GM10847 (cell line): ENCODE results near the gene TUFT1.

Experiments
- POLR2A ChIP-seq: IDR thresholded peaks from 2 replicates; pipeline ENCODE4 v1.6.1; 2011; ENCODE audit not compliant: insufficient read length; ENCODE audit errors: extremely low read depth

Gene TUFT1

DNA sequence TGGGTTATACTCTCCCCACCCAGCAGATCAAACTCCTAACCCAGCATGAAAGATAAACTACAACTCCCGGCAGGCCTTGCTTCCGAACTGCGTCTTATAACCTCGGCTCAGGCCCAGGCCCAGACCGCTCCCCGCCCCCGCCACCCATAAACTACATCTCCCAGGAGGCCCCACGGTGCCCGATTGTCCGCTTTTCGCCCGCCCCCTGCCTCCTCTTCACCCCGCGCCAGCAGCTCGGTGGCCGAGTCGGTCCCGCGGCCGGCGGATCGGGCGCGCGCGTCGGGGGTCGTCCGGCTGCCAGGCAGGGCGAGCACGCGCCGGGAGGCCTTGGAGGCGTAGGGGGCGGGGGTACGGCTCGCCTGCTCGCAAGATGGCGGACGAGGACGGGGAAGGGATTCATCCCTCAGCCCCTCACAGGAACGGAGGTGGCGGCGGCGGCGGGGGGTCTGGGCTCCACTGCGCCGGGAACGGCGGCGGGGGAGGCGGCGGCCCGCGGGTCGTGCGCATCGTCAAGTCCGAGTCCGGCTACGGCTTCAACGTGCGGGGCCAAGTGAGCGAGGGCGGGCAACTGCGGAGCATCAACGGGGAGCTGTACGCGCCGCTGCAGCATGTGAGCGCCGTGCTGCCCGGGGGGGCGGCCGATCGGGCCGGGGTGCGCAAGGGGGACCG lies 71.9 kb downstream of the TUFT1 start, which contains the start of gene SNX27:
TSS of gene SNX27 (plus strand) at position 219 of the 669 bp plus-strand sequence. CDS start at position 371, 152 bp downstream.
- TF ChIP-seq POLR2A = peak; percentile 50

DNA sequence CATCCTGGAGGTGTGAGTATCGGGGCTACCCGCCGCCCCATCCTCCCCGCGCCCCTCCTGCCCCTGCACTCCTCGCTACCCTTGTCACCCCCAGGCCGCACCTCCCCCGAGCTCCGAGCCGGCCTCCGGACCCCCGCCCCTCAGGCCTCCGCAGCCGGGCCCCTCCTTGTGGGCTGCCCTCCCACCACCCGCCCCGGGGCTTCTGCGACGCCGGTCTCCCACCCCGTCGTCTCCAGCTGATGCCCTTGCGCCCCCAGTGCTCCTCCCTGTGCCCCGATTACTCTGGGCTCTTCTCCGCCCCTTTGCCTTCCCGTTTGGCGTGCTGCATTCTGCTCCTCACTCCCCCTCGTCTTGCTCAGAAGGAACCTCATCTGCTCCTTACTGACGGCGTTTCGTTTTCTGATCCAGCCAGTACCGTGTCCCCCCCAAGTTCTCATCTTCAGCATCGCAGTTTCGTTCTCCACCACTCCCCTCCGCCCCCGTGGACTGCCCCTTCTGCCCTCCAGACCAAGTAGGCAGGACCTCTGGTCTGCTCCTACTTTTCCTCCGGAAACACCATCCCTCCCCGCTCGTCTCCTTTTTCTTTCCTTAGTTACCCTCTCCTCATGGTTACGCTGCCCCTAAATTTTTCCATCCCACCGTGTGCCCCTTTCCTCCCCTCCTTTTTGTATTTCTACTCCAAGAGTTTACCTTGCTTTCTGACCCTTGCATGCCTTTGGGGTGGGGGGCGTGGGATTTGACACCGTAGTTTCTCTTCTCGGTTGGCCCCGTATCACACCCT lies 72.6 kb downstream of the TUFT1 start:
- TF ChIP-seq POLR2A = no peak

DNA sequence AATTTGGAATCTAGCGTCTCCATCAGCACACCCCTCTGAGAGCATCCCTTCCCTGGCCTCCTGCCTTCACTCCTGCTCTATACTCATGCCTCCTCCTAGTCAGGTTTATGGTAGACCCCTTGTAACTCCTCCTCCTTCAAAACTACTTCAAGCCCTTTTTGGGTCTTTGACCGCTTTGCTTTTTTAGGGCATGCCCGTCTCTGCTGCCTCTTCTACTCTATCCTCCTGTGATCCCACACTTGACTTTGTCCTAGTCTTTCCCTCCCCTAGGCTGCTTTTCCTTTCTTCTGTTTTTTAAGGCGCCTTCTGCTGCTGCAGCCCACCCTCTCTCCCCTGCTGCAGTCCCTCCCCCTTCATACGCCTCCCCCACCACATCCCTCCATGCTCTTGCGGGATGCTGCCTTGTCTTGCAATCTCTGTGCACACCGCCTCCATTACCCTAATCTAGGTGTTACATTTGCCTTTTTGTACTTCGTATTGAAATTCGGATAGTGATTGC lies 73.2 kb downstream of the TUFT1 start:
- TF ChIP-seq POLR2A = no peak

DNA sequence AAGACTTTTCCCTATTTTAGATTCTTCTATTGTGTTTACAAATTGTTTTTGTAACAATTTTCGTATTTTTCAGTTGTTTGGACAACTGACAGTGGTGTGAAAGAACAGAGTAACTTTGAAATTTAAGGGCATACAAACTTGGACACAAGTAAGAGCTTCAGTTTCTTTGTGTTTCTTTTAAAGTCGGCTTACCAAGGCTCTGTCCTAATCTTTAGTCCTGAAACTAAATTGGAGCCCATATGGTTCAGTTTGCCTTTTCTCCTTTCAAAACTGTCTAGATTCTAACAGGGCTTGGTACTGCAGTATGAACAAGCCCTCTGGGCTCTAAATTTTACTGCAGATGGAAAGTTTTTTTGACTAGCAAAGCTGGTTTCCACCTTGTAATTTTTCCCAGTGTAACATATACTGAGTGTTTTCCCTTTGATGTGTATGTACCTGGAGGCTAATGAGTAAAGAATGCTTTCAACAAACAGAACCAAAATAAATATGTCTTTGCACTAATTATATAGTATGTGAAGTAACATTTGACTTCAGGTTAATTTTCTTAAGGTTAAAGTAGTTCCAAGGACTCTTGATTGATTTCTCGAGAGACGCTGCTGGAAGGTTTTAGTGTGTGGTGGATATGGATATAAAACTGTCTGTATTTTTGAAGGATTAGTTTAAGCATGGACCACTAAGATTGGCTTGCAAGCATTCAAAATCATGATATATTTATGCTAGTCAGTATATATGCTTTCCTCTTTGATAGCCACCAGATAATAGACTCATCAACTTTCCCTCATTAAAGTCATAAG lies 75.8 kb downstream of the TUFT1 start:
- TF ChIP-seq POLR2A = no peak

DNA sequence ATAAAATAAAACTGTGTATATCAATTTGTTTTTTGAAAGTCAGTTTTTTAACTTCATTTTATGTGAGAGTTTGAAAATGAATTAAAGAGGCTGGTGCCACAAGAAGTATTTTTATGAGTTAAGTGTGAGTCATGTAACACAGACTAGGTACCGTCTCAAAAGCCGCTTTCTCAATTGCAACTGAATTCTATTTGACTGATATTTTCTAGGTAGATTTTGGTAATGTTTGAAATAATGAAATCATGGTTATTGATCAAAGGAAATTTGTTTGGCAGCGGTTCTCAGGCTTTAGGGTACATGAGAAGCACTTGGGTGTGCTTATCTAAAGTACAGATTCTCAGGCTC lies 76.4 kb downstream of the TUFT1 start:
- TF ChIP-seq POLR2A = no peak

DNA sequence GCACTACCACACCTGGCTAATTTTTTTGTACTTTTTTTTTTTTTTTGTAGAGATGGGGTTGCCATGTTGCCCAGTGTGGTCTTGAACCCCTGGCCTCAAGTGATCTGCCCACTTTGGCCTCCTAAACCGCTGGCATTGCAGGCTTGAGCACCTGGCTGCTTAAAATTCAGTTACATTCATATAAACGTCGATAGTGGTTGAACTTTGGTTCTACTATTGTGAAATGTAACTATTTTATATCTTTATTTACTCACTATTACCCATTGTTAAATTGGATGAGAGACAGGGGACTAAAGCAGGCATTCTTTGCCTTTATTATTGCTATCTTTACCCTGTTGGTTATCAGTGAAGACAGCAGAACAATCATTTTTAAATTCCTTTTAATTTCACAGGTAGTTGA lies 77.9 kb downstream of the TUFT1 start:
- TF ChIP-seq POLR2A = no peak

DNA sequence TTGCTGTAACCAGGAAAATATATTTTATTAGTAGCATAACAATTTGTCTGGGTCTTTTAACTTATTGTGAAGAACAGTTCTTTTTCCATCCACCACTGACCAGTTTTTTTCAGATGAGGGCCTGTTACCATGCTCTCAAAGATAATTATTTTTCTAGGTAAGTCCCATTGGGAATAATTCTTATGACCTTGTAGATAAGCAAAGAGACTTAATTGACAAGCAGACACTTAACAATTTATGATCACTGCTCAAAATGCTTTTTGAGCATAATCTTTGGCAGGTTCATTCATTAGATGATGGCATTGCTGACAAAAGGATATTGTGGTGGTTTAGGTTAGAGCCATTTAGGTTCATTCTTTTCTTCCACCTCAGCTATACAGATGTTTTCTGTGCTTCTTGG lies 78.4 kb downstream of the TUFT1 start:
- TF ChIP-seq POLR2A = no peak

DNA sequence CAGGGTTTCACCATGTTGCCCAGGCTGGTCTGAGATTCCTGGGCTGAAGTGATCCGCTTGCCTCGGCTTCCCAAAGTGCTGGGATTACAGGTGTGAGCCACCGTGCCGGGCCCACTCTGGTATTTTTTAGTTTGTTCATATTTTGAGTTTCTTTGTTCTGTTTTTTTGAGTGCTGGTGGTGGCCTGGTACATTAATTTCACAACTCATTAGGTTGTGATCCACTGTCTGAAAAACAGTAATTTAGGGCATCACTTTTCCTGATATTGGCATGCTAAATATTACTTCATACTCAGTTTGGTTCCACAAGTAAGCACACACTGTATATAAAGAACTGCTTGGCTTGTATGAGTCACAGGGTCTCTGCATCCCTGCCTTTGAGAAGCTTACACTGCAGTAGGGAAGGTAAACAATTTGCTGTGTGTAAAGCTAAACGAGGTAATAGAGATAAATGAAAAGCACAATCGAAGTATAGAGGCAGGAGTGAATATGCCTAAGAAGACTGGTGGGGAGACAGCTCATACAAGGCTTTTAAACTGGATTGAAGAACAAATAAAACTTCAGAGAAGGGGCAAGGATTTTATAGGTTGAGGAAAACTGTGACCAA lies 79.5 kb downstream of the TUFT1 start:
- no peak for TF ChIP-seq POLR2A

DNA sequence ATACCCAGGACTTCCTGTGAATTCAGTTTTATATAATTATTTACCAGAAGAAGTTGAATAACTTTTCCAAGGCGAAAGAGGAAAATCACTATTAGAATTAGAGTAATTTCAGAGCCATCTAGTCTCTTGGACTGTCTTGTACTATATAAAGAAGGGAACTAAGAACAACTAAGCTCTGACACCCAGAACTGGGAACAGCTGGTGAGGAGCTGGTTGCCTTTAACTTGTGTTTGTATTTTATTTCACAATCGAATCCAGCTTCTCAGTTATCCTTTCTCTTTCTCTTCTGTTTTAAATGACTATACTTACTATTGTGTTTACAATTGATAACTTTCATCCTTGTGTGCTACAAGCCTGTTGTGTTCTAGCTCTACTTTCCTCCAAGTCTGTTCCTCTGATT lies 80.2 kb downstream of the TUFT1 start:
- no peak for TF ChIP-seq POLR2A

DNA sequence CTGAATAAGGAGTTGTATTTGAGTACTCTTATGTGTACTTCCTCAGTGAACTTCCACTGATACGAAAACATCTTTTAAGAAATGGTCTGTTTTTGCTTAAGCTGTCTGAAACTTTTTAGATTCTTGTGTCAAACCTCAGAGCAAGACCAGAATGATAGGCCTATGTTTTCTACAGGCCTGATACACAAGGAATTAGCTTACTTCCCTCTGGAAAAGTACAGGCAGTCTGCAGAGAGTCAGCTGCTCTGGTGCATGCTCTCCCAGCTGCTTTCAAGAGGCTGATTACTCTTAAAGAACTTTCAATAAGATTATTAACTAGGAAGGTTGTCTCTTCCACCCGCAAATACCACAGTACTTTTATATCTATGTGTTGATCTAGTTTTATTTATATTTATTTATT lies 81.2 kb downstream of the TUFT1 start:
- TF ChIP-seq POLR2A = no peak

DNA sequence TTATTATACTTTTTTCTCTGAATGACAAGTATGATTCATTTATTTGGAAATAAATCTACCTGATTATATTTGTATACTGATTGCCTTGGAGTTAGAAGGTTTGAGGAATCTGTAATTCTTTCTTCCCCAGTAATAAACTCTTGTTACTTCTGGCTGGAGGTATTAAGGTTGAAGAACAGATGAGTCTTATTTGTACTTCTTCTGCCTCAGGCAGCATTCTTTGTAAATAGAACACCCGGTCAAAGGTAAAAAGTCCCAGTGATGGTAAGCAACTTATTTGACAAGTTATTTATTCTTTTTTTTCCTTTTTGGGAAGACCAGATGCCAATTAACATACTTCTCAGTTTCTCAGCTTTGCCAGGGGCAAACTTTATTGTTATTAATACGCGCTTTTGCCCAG lies 84.7 kb downstream of the TUFT1 start:
- no peak for TF ChIP-seq POLR2A

DNA sequence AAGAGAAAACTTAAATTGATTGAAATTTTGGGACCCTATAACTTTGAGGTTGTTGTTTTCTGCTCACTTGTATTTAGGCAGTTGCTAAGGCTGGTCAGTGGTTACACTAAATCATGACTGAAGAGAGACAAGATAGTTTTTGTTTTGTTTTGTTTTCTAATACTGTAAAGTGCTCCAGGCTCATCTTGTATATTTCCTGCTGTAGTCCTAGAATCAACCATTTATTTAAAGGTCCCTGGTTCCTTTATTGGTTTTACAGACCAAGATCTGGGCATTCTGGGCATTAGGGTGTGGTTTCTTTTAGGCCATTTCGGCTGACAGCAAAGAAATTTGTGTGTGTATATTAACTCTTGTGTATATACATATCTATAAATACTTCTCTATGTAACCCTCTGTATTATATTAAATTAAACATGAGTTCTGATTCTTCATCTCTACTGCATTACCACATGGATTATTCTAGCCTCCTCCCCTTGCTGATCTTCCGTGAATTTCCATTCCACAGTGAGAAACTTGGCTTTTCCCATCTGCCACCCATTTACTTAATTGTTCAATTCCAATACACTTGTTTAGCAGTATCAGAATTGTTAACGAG lies 86.7 kb downstream of the TUFT1 start:
- no peak for TF ChIP-seq POLR2A

DNA sequence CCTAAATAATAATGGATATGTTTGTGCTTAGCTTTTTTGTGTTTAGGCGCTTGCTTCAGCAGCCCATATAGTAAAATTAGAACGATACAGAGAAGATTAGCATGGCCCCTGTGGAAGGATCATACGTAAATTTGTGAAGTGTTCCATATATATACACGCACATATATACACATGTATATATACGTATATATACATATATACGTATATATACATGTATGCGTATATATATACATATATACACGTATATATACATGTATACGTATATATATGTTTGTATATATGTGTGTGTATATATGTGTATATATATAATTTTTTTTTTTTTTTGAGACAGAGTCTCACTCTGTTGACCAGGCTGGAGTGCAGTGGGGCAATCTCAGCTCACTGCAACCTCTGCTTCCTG lies 89.2 kb downstream of the TUFT1 start:
- no peak for TF ChIP-seq POLR2A
